GM11168 (cell line): Measurements from ENCODE around the gene ATP11A.

Source experiments
- in situ Hi-C: fragments of 300-500 bp; cut with MboI; formaldehyde crosslinking; loops from one replicate; pipeline ENCODE4 v1.12.0; 2022; ENCODE audit warnings: low sequenced_read_pairs; ENCODE audit not compliant: unreplicated experiment

ATP11A gene

GRCh38 chr13:112895521-112896465, 206.0 kb downstream of the ATP11A start:
- in situ Hi-C loops: no loop called here

- in situ Hi-C loops: no loop called here
Measured at GRCh38 chr13:112896736-112897602, 207.1 kb downstream of the ATP11A start.

GRCh38 chr13:112897603-112897955, 207.7 kb downstream of the ATP11A start:
- in situ Hi-C loops: no loop called here

- in situ Hi-C loops: no loop called here
Measured at GRCh38 chr13:112897956-112898620, 208.2 kb downstream of the ATP11A start.

GRCh38 chr13:112898621-112899280, 208.9 kb downstream of the ATP11A start:
- in situ Hi-C loops: no loop called here

- in situ Hi-C loops: no loop called here
Measured at GRCh38 chr13:112899281-112900225, 209.7 kb downstream of the ATP11A start.

GRCh38 chr13:112900226-112900600, 210.4 kb downstream of the ATP11A start:
- in situ Hi-C loops: no loop called here

- in situ Hi-C loops: no loop called here
Measured at GRCh38 chr13:112900691-112901091, 210.9 kb downstream of the ATP11A start.

GRCh38 chr13:112902101-112902651, 212.3 kb downstream of the ATP11A start:
- in situ Hi-C loops: no loop called here

GRCh38 chr13:112902669-112903068, 212.8 kb downstream of the ATP11A start:
- in situ Hi-C loops: no loop called here

- in situ Hi-C loops: no loop called here
Measured at GRCh38 chr13:112903071-112903577, 213.3 kb downstream of the ATP11A start.

GRCh38 chr13:112903606-112904195, 213.9 kb downstream of the ATP11A start:
- in situ Hi-C loops: no loop called here

- in situ Hi-C loops: no loop called here
Measured at GRCh38 chr13:112904436-112904960, 214.7 kb downstream of the ATP11A start.

GRCh38 chr13:112905086-112905485, 215.2 kb downstream of the ATP11A start:
- in situ Hi-C loops: no loop called here

- in situ Hi-C loops: no loop called here
Measured at GRCh38 chr13:112905619-112905989, 215.8 kb downstream of the ATP11A start.

- in situ Hi-C loops: no loop called here
Measured at GRCh38 chr13:112905990-112906641, 216.3 kb downstream of the ATP11A start.

- in situ Hi-C loops: no loop called here
Measured at GRCh38 chr13:112907286-112907685, 217.4 kb downstream of the ATP11A start.
